Cardiac muscle cell (in vitro differentiated cells and primary cell): ENCODE data around the gene ATXN7. TPM values are rescaled to one million over a fixed set of nuclear protein-coding genes. Genes with fewer than 3 reads are reported as not detected.
A peak's percentile ranks its signal among the peaks of the same experiment; 100 is the strongest.

Experiments used
- DNase-seq, 2 donors: peaks; one replicate each; pipeline versions ENCODE4 v3.0.0 to v3.0.0-alpha.2; 2010 to 2017; ENCODE audit warnings: low read depth in 1 of 2, low spot score in 1 of 2
- H3K27ac ChIP-seq: fragments of 200-600 bp; sonication (generic); 2 replicates; pipeline ENCODE4 v1.5.1; 2016
- H3K27me3 ChIP-seq: fragments of 200-600 bp; sonication (generic); 2 replicates; pipeline ENCODE4 v1.6.0; 2016; ENCODE audit warnings: control low read depth
- H3K36me3 ChIP-seq: fragments of 200-600 bp; sonication (generic); 2 replicates; pipeline ENCODE4 v1.5.1; 2016; ENCODE audit warnings: control low read depth
- H3K4me1 ChIP-seq: fragments of 200-600 bp; sonication (generic); 2 replicates; pipeline ENCODE4 v1.8.1; 2017; ENCODE audit warnings: low read depth, mild to moderate bottlenecking, mixed run types
- H3K4me3 ChIP-seq: fragments of 200-600 bp; sonication (generic); 2 replicates; pipeline ENCODE4 v1.5.1; 2016; ENCODE audit warnings: mild to moderate bottlenecking
- H3K9me3 ChIP-seq: fragments of 200-600 bp; sonication (generic); 2 replicates; pipeline ENCODE4 v1.5.1; 2017; ENCODE audit warnings: low read depth, mild to moderate bottlenecking, control low read depth
- CTCF ChIP-seq: IDR thresholded peaks from 2 replicates; pipeline ENCODE4 v1.5.1; 2012; ENCODE audit warnings: low read depth, mild to moderate bottlenecking, low read length
- polyA plus RNA-seq: library from polyadenylated mRNA; unstranded; fragments of >200 nt; fragmentation: Nextera tagmentation; extraction: Ambion mirVana; gene quantifications from 2 replicates; pipeline ENCODE4 v1.2.1, GENCODE V29; 2016
- total RNA-seq: library from RNA; depleted of rRNA; stranded (reverse); fragments of >200 nt; gene quantifications from 2 replicates; pipeline ENCODE4 v1.2.3, GENCODE V29; 2016

ATXN7 gene
- total and polyA plus RNA-seq, 2 experiments from 2014 or later, result 8.2 to 8.3 TPM

GRCh38 chr3:63878394-63879060, 14.9 kb downstream of the ATXN7 start:
- Histone ChIP-seq H3K9me3 (no peaks in the 10 kb centered on the region), H3K27ac (no peak overlapping the region), H3K4me3 (no peak overlapping the region), H3K27me3 (no peaks in the 10 kb centered on the region), H3K36me3 (no peaks in the 10 kb centered on the region), H3K4me1 (peaks cover 23% of the 10 kb centered on the region)
- no peak for TF ChIP-seq CTCF
- no peak for DNase-seq

GRCh38 chr3:63880653-63881052, 17.0 kb downstream of the ATXN7 start:
- Histone ChIP-seq H3K27ac (no peak overlapping the region), H3K4me1 (peaks cover 21% of the 10 kb centered on the region), H3K36me3 (no peaks in the 10 kb centered on the region), H3K9me3 (no peaks in the 10 kb centered on the region), H3K27me3 (no peaks in the 10 kb centered on the region), H3K4me3 (no peak overlapping the region)
- no peak for DNase-seq
- no peak for TF ChIP-seq CTCF

- Histone ChIP-seq H3K4me3 (no peak overlapping the region), H3K36me3 (no peaks in the 10 kb centered on the region), H3K9me3 (no peaks in the 10 kb centered on the region), H3K27ac (no peak overlapping the region), H3K27me3 (no peaks in the 10 kb centered on the region), H3K4me1 (no peaks in the 10 kb centered on the region)
- no peak for TF ChIP-seq CTCF
- peak in 1 of 2 donors; percentile 26 for DNase-seq
Measured at GRCh38 chr3:63886858-63887257, 23.2 kb downstream of the ATXN7 start.

- H3K36me3 ChIP-seq, result no peaks in the 10 kb centered on the region
- H3K9me3 ChIP-seq, result no peaks in the 10 kb centered on the region
- no peak for DNase-seq
- no peak for TF ChIP-seq CTCF
- no peak overlapping the region for H3K27ac ChIP-seq
- H3K4me3 ChIP-seq, result no peak overlapping the region
- no peaks in the 10 kb centered on the region for H3K27me3 ChIP-seq
- peaks cover 9% of the 10 kb centered on the region for H3K4me1 ChIP-seq
Measured at GRCh38 chr3:63891518-63891917, 27.9 kb downstream of the ATXN7 start.

GRCh38 chr3:63892773-63893352, 29.2 kb downstream of the ATXN7 start:
- no peak overlapping the region for H3K27ac ChIP-seq
- peaks cover 13% of the 10 kb centered on the region for H3K4me1 ChIP-seq
- H3K9me3 ChIP-seq, result no peaks in the 10 kb centered on the region
- no peak for TF ChIP-seq CTCF
- no peak for DNase-seq
- H3K4me3 ChIP-seq, result no peak overlapping the region
- no peaks in the 10 kb centered on the region for H3K36me3 ChIP-seq
- H3K27me3 ChIP-seq, result no peaks in the 10 kb centered on the region
